GM19023 (cell line): Measurements from ENCODE around the gene LY9.

ENCODE experiments used
- ATAC-seq: cut with Tn5 transposase; IDR thresholded peaks from one replicate; pipeline ENCODE4 v1.9.1; 2021; ENCODE audit warnings: mild to moderate bottlenecking, moderate library complexity; ENCODE audit not compliant: unreplicated experiment

The LY9 gene

GRCh38 chr1:160834945-160835565 is 39.1 kb downstream of the LY9 start:
- ATAC-seq = no peak

GRCh38 chr1:160835751-160836150 is 39.8 kb downstream of the LY9 start:
- ATAC-seq = no peak

- ATAC-seq = no peak
Observed at GRCh38 chr1:160836561-160836960, 40.6 kb downstream of the LY9 start.

GRCh38 chr1:160836981-160837557 is 41.1 kb downstream of the LY9 start:
- no peak for ATAC-seq

GRCh38 chr1:160837558-160838205 is 41.7 kb downstream of the LY9 start:
- peak; percentile 77 for ATAC-seq

- ATAC-seq = no peak
Observed at GRCh38 chr1:160838888-160839287, 42.9 kb downstream of the LY9 start.

- ATAC-seq = no peak
Observed at GRCh38 chr1:160839746-160840145, 43.8 kb downstream of the LY9 start.

GRCh38 chr1:160841079-160841478 is 45.1 kb downstream of the LY9 start:
- ATAC-seq = no peak

- ATAC-seq = no peak
Observed at GRCh38 chr1:160844447-160845232, 48.7 kb downstream of the LY9 start.

GRCh38 chr1:160846281-160846680 is 50.3 kb downstream of the LY9 start:
- no peak for ATAC-seq

- no peak for ATAC-seq
Observed at GRCh38 chr1:160850541-160850940, 54.6 kb downstream of the LY9 start.

GRCh38 chr1:160850993-160851392 is 55.0 kb downstream of the LY9 start:
- no peak for ATAC-seq

- no peak for ATAC-seq
Observed at GRCh38 chr1:160853014-160853413, 57.0 kb downstream of the LY9 start.

- ATAC-seq = no peak
Observed at GRCh38 chr1:160853754-160854153, 57.8 kb downstream of the LY9 start.

GRCh38 chr1:160855181-160855981 is 59.4 kb downstream of the LY9 start:
- peak; percentile 83 for ATAC-seq

GRCh38 chr1:160858097-160858496 is 62.1 kb downstream of the LY9 start:
- ATAC-seq = no peak

- no peak for ATAC-seq
Observed at GRCh38 chr1:160858507-160858906, 62.5 kb downstream of the LY9 start.

GRCh38 chr1:160859166-160859565 is 63.2 kb downstream of the LY9 start:
- no peak for ATAC-seq

- ATAC-seq = no peak
Observed at GRCh38 chr1:160860840-160861505, 65.0 kb downstream of the LY9 start.
